HG03064 (cell line): Measurements from ENCODE around the gene NLRC5.

Experiments used
- ATAC-seq: cut with Tn5 transposase; IDR thresholded peaks from one replicate; pipeline ENCODE4 v1.9.1; 2021; ENCODE audit warnings: low read depth; ENCODE audit not compliant: unreplicated experiment

Gene NLRC5

GRCh38 chr16:57022445-57022844 lies 33.1 kb downstream of the NLRC5 start:
- ATAC-seq, result no peak

GRCh38 chr16:57023541-57024249 lies 34.3 kb downstream of the NLRC5 start:
- ATAC-seq, result no peak

GRCh38 chr16:57024894-57025680 lies 35.7 kb downstream of the NLRC5 start:
- no peak for ATAC-seq

- no peak for ATAC-seq
These were observed 36.8 kb downstream of the NLRC5 start for GRCh38 chr16:57025941-57026777.

GRCh38 chr16:57026778-57027062 lies 37.4 kb downstream of the NLRC5 start:
- ATAC-seq, result no peak

GRCh38 chr16:57027067-57027466 lies 37.7 kb downstream of the NLRC5 start:
- ATAC-seq, result no peak

GRCh38 chr16:57028086-57028485 lies 38.7 kb downstream of the NLRC5 start:
- ATAC-seq, result no peak

- ATAC-seq, result no peak
These were observed 40.1 kb downstream of the NLRC5 start for GRCh38 chr16:57029161-57030160.

- no peak for ATAC-seq
These were observed 41.1 kb downstream of the NLRC5 start for GRCh38 chr16:57030346-57030902.

GRCh38 chr16:57031156-57031555 lies 41.8 kb downstream of the NLRC5 start:
- no peak for ATAC-seq

- ATAC-seq, result no peak
These were observed 43.0 kb downstream of the NLRC5 start for GRCh38 chr16:57032346-57032745.

GRCh38 chr16:57032931-57033330 lies 43.6 kb downstream of the NLRC5 start:
- no peak for ATAC-seq

GRCh38 chr16:57036315-57036714 lies 47.0 kb downstream of the NLRC5 start:
- no peak for ATAC-seq

GRCh38 chr16:57036945-57037344 lies 47.6 kb downstream of the NLRC5 start:
- no peak for ATAC-seq

GRCh38 chr16:57038166-57038565 lies 48.8 kb downstream of the NLRC5 start:
- no peak for ATAC-seq

GRCh38 chr16:57039148-57039812 lies 49.9 kb downstream of the NLRC5 start:
- no peak for ATAC-seq

GRCh38 chr16:57041182-57042156 lies 52.1 kb downstream of the NLRC5 start:
- peak; percentile 13 for ATAC-seq
